Transverse colon (tissue), 4 donors: ENCODE results near the gene PRKAG3.

ENCODE experiments used
- EP300 ChIP-seq: sonication (generic); formaldehyde crosslinking; IDR thresholded peaks from one replicate; pipeline ENCODE4 v1.6.1; 2017; ENCODE audit warnings: antibody characterized with exemption, low read depth
- POLR2A ChIP-seq: fragments of 450-650 bp; IDR thresholded peaks from one replicate; pipeline ENCODE4 v1.6.1; 2016; ENCODE audit warnings: antibody characterized with exemption, mild to moderate bottlenecking, moderate library complexity
- POLR2AphosphoS5 ChIP-seq, 3 donors: sonication (generic); formaldehyde crosslinking; IDR thresholded peaks; one replicate each; pipeline ENCODE4 v1.6.1; 2016; ENCODE audit warnings: antibody characterized with exemption in 3 of 3
- TF ChIP-seq, protein P1 (sequence below), 5 experiments: fragments of 200-600 bp in 3 of 5; fragments of 450-650 bp in 2 of 5; sonication (generic) in 3 of 5; IDR thresholded peaks; 1 replicate in 2 of 5; 2 replicates in 3 of 5; pipeline ENCODE4 v1.5.1; 2016 to 2017; ENCODE audit warnings: antibody characterized with exemption in 5 of 5, inconsistent platforms in 3 of 5, mild to moderate bottlenecking in 2 of 5, moderate library complexity in 1 of 5

DNA sequence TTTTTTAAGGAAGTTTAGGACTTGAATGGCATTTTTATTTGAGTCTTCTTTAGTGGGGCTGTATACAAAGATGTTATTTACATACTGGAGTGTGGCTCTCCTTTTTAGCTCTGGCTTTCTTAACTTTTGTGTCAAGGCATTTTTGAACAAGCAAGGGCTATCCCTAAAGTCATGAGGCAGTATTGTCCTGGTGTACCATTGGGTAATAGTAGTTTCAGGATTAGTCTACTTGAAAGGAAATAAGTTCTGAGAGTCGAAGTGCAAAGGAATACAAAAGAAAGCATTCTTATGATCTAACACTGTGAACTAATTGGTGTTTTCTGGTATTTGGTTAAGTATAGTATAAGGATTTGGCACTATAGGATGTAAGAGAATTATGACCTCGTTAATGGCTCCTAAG, 51.6 kb downstream of the PRKAG3 start:
- TF ChIP-seq, protein P1, sequence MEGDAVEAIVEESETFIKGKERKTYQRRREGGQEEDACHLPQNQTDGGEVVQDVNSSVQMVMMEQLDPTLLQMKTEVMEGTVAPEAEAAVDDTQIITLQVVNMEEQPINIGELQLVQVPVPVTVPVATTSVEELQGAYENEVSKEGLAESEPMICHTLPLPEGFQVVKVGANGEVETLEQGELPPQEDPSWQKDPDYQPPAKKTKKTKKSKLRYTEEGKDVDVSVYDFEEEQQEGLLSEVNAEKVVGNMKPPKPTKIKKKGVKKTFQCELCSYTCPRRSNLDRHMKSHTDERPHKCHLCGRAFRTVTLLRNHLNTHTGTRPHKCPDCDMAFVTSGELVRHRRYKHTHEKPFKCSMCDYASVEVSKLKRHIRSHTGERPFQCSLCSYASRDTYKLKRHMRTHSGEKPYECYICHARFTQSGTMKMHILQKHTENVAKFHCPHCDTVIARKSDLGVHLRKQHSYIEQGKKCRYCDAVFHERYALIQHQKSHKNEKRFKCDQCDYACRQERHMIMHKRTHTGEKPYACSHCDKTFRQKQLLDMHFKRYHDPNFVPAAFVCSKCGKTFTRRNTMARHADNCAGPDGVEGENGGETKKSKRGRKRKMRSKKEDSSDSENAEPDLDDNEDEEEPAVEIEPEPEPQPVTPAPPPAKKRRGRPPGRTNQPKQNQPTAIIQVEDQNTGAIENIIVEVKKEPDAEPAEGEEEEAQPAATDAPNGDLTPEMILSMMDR (IDR thresholded peaks at IDR 0.05) = no peak
- TF ChIP-seq POLR2A (no peak), POLR2AphosphoS5 (IDR thresholded peaks at IDR 0.05) (no peak), EP300 (no peak)
